ENCODE data around the gene TMOD2.

DNA sequence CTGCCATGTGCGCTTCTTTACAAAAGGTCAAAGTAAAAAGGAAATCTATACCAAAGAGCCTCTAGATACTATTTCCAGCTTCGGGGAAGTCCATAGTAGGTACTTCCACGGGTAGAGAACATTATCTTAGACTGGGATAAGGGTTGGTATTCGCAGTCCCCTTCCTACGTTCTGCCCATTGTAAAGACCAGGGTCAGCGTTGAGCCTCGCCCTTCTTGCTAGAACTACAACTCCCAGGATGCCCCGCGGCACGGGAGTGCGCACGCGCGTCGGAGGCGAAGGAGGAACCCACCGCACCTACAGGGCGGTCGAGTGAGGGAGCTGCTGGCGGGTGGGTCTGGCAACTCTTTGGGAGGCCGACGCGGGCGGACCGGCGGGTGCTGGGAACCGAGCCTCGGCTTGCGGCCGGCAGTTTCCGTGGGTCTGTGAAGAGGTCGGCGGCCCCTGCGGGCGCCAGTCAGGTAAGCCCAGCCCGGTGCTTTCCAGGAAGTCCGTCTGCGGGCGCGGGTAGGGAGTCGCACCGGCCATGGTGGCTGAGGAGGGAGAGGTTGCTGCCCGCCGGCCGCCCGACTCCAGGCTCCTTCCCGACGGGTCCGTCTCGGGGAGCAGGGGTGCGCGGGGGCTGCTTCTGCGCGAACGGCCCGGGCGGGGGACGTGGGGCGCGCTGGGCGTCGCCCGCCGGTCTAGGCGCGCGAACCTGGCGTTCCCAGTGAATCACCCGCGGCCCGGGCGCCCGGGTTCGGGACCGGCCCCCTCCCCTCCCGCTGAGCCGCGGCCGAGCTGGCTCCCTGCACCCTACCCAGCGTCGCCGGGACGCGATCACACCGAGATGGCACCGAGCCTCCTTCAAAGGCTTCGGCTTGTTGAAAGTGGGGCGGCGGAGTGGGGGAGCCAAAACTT is 78.2 kb downstream of the TMOD2 start, which contains the start of gene TMOD3:
- TF ChIP-seq POLR2AphosphoS5 (IDR thresholded peaks at IDR 0.05), result peak; percentile 97 to 98
- TF ChIP-seq, protein P1, sequence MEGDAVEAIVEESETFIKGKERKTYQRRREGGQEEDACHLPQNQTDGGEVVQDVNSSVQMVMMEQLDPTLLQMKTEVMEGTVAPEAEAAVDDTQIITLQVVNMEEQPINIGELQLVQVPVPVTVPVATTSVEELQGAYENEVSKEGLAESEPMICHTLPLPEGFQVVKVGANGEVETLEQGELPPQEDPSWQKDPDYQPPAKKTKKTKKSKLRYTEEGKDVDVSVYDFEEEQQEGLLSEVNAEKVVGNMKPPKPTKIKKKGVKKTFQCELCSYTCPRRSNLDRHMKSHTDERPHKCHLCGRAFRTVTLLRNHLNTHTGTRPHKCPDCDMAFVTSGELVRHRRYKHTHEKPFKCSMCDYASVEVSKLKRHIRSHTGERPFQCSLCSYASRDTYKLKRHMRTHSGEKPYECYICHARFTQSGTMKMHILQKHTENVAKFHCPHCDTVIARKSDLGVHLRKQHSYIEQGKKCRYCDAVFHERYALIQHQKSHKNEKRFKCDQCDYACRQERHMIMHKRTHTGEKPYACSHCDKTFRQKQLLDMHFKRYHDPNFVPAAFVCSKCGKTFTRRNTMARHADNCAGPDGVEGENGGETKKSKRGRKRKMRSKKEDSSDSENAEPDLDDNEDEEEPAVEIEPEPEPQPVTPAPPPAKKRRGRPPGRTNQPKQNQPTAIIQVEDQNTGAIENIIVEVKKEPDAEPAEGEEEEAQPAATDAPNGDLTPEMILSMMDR (IDR thresholded peaks at IDR 0.05), result peak in 1 of 3 experiments; percentile 16
- TF ChIP-seq POLR2A (IDR thresholded peaks at IDR 0.05; ENCODE audit: low read depth), result peak; percentile 68

Data from esophagus muscularis mucosa (tissue), 3 donors.